NCI-H510A treated with DMSO at 0.1 percent for 48 hours (cell line): ENCODE measurements around the gene ARID1B.

Experiments
- DNase-seq: peaks from one replicate; lab custom pipeline; 2025; lab: John Stamatoyannopoulos, UW

ARID1B gene

GRCh38 chr6:157244780-157245179, 467.6 kb downstream of the ARID1B start:
- no peak for DNase-seq

- no peak for DNase-seq
Measured at GRCh38 chr6:157245436-157245835, 468.3 kb downstream of the ARID1B start.

GRCh38 chr6:157246048-157246630, 469.0 kb downstream of the ARID1B start:
- no peak for DNase-seq

- peak; percentile 52 for DNase-seq
Measured at GRCh38 chr6:157246771-157247484, 469.8 kb downstream of the ARID1B start.

GRCh38 chr6:157248264-157248663, 471.1 kb downstream of the ARID1B start:
- DNase-seq: no peak

GRCh38 chr6:157249826-157250225, 472.6 kb downstream of the ARID1B start:
- no peak for DNase-seq

GRCh38 chr6:157251586-157252247, 474.5 kb downstream of the ARID1B start:
- no peak for DNase-seq

- DNase-seq: no peak
Measured at GRCh38 chr6:157253017-157253416, 475.8 kb downstream of the ARID1B start.

GRCh38 chr6:157253699-157254098, 476.5 kb downstream of the ARID1B start:
- no peak for DNase-seq

GRCh38 chr6:157254538-157254937, 477.4 kb downstream of the ARID1B start:
- DNase-seq: no peak

- no peak for DNase-seq
Measured at GRCh38 chr6:157255079-157255478, 477.9 kb downstream of the ARID1B start.

GRCh38 chr6:157258878-157259277, 481.7 kb downstream of the ARID1B start:
- no peak for DNase-seq

- no peak for DNase-seq
Measured at GRCh38 chr6:157259443-157259842, 482.3 kb downstream of the ARID1B start.
